Measurements from ENCODE around the gene BIVM. TPM values are rescaled to one million over a fixed set of nuclear protein-coding genes. Genes with fewer than 3 reads are reported as not detected.

The BIVM gene
- total and polyA plus RNA-seq, 3 experiments from 2014 or later = 14.2 to 16.0 (median 14.6) TPM

DNA sequence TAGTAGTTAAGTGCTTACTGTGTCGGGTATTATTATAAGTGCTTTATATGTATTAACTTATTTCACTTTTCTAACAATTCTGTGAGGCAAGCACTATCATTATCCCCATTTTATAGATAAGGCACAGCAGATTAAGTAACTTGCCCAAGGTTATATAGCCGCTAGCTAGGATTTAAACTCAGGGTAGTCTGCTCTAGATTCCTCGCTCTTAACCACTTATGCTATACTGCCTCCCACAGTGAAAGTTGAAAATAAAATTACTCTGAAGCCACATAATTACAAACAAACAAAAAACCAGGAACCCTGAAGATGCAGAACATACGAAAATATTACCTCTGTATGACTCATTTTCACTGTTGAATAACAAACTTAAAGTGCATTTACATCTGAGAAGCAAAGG lies 29.2 kb upstream of the BIVM start:
- ChIA-PET CTCF (no interaction called here), POLR2A (no interaction called here)
- Histone ChIP-seq H3K4me1 (ENCODE audit: insufficient read depth, low read length) (peaks cover 5% of the 10 kb centered on the region), H3K9me3 (ENCODE audit: low read length) (no peaks in the 10 kb centered on the region), H3K27ac (ENCODE audit: low read depth, low read length) (no peak overlapping the region), H3K27me3 (ENCODE audit: insufficient read depth, low read length, poor library complexity, severe bottlenecking) (no peaks in the 10 kb centered on the region), H3K4me3 (ENCODE audit: low read length) (no peak overlapping the region), H3K36me3 (ENCODE audit: insufficient read depth, low read length) (no peaks in the 10 kb centered on the region)
- no peak overlapping the region for H3K27ac Mint-ChIP-seq
- H3K4me3 Mint-ChIP-seq = peak overlapping the region in 1 of 7 donors; percentile 53
- H3K27me3 Mint-ChIP-seq = peaks cover 0 to 3% of the 10 kb centered on the region in 2 donors
- no peak for DNase-seq
- no peaks in the 10 kb centered on the region for H3K9me3 Mint-ChIP-seq
- peaks cover 26 to 44% (median 40%) of the 10 kb centered on the region in 3 donors for H3K4me1 Mint-ChIP-seq
- peaks cover 0 to 8% (median 0%) of the 10 kb centered on the region in 3 donors for H3K36me3 Mint-ChIP-seq

DNA sequence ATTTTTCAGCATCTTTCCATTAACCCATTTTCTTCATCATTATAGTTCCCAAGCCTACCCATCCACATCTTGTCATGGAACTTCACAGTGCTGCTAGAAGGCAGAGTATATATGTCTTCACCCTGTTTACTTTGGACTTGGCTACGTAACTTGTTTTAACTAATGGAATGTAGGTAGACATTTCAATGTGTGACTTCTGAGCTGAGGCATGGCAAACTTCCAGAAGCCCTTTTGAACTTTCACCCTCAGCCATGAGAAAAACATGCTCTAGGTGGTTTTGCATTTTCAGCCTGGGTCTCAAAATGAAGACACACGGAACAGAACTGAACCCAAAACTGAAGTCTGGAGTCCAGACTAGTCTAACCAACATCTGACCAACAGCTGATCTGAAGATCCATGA lies 28.5 kb upstream of the BIVM start:
- POLR2A ChIA-PET = no interaction called here
- peak overlapping the region in 1 of 7 donors; percentile 53 for H3K4me3 Mint-ChIP-seq

DNA sequence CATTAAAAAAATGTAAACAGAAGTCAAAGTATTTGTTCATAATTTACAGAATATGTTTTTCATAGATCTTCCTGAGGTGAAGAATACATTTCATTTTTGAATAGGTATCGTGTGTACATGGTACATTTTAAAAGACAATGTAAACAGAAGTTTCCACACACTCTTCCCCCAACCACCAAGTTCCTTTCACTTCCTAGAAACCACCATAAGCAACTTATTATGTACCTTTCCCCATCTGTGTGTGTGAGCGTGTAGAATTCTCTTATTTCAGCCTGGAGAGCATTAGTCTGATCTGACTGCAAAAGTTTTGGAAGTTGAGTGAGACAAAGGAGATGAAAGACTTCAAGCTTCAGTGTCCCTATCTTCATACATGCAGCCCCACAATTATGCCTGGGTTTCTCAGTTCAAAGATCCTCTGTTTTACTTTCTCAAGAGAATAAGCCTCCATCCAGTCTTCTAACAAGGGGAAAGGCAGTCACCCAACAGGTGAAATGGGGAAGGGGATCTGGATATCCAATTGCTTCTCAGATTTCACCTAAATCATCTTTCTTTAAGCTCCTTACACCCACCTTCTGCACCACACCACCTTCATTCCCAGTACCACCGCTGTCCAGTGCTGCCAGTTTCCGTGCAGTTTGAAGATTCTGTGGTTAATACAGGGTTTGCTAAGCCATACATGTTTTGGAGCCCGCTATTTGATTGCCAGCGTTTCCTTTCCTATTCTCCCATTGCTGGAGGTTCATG lies 27.4 kb upstream of the BIVM start:
- Mint-ChIP-seq H3K9me3 (no peaks in the 10 kb centered on the region), H3K4me3 (peak overlapping the region; percentile 54 to 96 (median 91)), H3K27ac (peak overlapping the region in 4 of 8 donors; percentile 10 to 65 (median 64)), H3K36me3 (peaks cover 0 to 5% (median 0%) of the 10 kb centered on the region in 3 donors), H3K4me1 (peaks cover 29 to 45% (median 44%) of the 10 kb centered on the region in 3 donors), H3K27me3 (peaks cover 0 to 3% of the 10 kb centered on the region in 2 donors)
- Histone ChIP-seq H3K9me3 (ENCODE audit: low read length) (no peaks in the 10 kb centered on the region), H3K27ac (ENCODE audit: low read depth, low read length) (no peak overlapping the region), H3K36me3 (ENCODE audit: insufficient read depth, low read length) (no peaks in the 10 kb centered on the region), H3K4me1 (ENCODE audit: insufficient read depth, low read length) (peaks cover 5% of the 10 kb centered on the region), H3K27me3 (ENCODE audit: insufficient read depth, low read length, poor library complexity, severe bottlenecking) (no peaks in the 10 kb centered on the region), H3K4me3 (ENCODE audit: low read length) (no peak overlapping the region)
- DNase-seq = no peak
- ChIA-PET CTCF (interaction anchor here (1.1 to 4.1 kb wide), 3 partner anchors 28 to 180 kb away, joined by 3 to 28 read pairs (median 5); partner anchors contain the start of genes BIVM and POGLUT2), POLR2A (no interaction called here)

More for the DNA sequence above, 28.5 kb upstream of the BIVM start:
- CTCF ChIA-PET = interaction anchor here (1.1 kb wide), 1 partner anchor 29 kb away, joined by 3 read pairs; no protein-coding TSS in a partner anchor
- Histone ChIP-seq H3K4me3 (ENCODE audit: low read length) (no peak overlapping the region), H3K27ac (ENCODE audit: low read depth, low read length) (no peak overlapping the region), H3K9me3 (ENCODE audit: low read length) (no peaks in the 10 kb centered on the region), H3K4me1 (ENCODE audit: insufficient read depth, low read length) (peaks cover 5% of the 10 kb centered on the region), H3K27me3 (ENCODE audit: insufficient read depth, low read length, poor library complexity, severe bottlenecking) (no peaks in the 10 kb centered on the region), H3K36me3 (ENCODE audit: insufficient read depth, low read length) (no peaks in the 10 kb centered on the region)
- peaks cover 0 to 3% of the 10 kb centered on the region in 2 donors for H3K27me3 Mint-ChIP-seq
- no peak for DNase-seq
- H3K27ac Mint-ChIP-seq = peak overlapping the region in 1 of 8 donors; percentile 4
- no peaks in the 10 kb centered on the region for H3K9me3 Mint-ChIP-seq
- peaks cover 29 to 45% (median 44%) of the 10 kb centered on the region in 3 donors for H3K4me1 Mint-ChIP-seq
- peaks cover 0 to 7% (median 0%) of the 10 kb centered on the region in 3 donors for H3K36me3 Mint-ChIP-seq

DNA sequence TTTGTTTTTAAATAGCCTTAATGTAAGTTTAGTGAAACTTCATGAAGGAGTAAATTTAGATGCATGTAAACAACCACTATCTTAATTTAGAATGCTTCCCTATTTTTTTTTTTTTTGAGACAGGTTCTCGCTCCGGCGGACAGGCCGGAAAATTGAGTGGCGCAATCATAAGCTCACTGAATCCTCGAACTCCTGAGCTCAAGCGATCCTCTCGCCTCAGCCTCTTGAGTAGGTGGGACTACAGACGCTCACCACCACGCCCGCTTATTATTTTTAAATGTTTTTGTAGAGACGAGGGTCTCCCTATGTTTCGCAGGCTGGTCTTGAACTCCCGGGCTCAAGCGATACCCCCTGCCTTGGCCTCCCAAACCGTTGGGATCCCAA lies 26.9 kb upstream of the BIVM start:
- Mint-ChIP-seq H3K4me1 (peaks cover 29 to 45% (median 44%) of the 10 kb centered on the region in 3 donors), H3K36me3 (peaks cover 0 to 4% (median 0%) of the 10 kb centered on the region in 3 donors), H3K27me3 (peaks cover 0 to 3% of the 10 kb centered on the region in 2 donors), H3K9me3 (no peaks in the 10 kb centered on the region), H3K27ac (peak overlapping the region in 4 of 8 donors; percentile 60 to 87 (median 66)), H3K4me3 (peak overlapping the region; percentile 88 to 96 (median 92))
- no peaks in the 10 kb centered on the region for H3K9me3 ChIP-seq (ENCODE audit: low read length)
- peaks cover 5% of the 10 kb centered on the region for H3K4me1 ChIP-seq (ENCODE audit: insufficient read depth, low read length)
- no peaks in the 10 kb centered on the region for H3K27me3 ChIP-seq (ENCODE audit: insufficient read depth, low read length, poor library complexity, severe bottlenecking)
- no peak for DNase-seq
- POLR2A ChIA-PET = no interaction called here
- H3K4me3 ChIP-seq (ENCODE audit: low read length) = no peak overlapping the region
- CTCF ChIA-PET = interaction anchor here (0.9 to 4.1 kb wide), 3 partner anchors 28 to 180 kb away, joined by 3 to 28 read pairs (median 5); partner anchors contain the start of genes BIVM, ERCC5 and POGLUT2
- H3K36me3 ChIP-seq (ENCODE audit: insufficient read depth, low read length) = no peaks in the 10 kb centered on the region
- no peak overlapping the region for H3K27ac ChIP-seq (ENCODE audit: low read depth, low read length)

DNA sequence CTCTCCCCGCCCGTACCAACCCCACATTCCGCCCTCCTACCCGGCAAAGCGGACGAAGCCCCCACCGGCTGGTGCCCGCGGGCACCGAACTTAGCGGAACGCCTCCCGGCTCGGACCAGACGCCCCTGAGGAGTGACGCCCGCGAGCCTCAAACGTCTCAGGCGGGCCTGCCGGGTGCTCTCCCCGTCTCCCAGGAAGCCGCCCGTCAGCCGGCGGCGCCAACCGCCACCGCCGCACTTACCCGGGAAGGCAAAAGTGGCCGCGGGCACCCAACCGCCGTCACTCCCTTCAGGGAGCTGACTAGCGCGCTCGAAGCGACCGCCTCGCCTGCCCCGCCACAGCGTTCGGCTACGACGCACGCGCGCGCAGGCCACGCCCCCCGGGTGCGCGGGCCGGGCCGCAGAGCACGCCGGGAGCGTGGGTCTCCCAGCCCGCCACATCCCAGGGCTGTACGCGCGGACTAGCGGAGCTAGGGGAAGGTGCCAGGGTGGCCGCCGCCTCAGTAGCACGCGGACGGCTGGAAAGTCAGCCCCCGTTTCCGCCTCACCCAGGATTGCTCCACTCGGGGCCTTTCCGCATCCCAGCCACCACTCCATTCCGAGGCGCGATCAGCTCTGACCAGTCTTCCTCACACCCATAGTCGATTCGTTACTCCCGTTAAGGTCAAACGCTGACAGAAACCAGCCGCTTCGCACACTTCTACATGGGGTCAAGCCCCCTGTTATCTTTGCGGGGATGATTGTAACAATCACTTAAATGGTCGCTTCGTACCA lies 25.3 kb upstream of the BIVM start, which contains the start of gene TEX30:
TSS of gene TEX30 (minus strand) at position 346 of the 773 bp plus-strand sequence. CDS start 3,760 bp downstream, outside the sequence.
- DNase-seq = peak; percentile 80 to 91 (median 90)
- Histone ChIP-seq H3K36me3 (ENCODE audit: insufficient read depth, low read length) (no peaks in the 10 kb centered on the region), H3K9me3 (ENCODE audit: low read length) (no peaks in the 10 kb centered on the region), H3K4me1 (ENCODE audit: insufficient read depth, low read length) (peaks cover 5% of the 10 kb centered on the region), H3K27me3 (ENCODE audit: insufficient read depth, low read length, poor library complexity, severe bottlenecking) (no peaks in the 10 kb centered on the region), H3K27ac (ENCODE audit: low read depth, low read length) (peak within 1 kb of the TSS; percentile 77), H3K4me3 (ENCODE audit: low read length) (peak within 1 kb of the TSS; percentile 87)
- Mint-ChIP-seq H3K27me3 (peaks cover 0 to 3% of the 10 kb centered on the region in 2 donors), H3K36me3 (peaks cover 0 to 3% (median 0%) of the 10 kb centered on the region in 3 donors), H3K4me1 (peaks cover 35 to 52% (median 49%) of the 10 kb centered on the region in 3 donors), H3K4me3 (peak within 1 kb of the TSS; percentile 88 to 96 (median 92)), H3K27ac (peak within 1 kb of the TSS; percentile 65 to 98 (median 95)), H3K9me3 (no peaks in the 10 kb centered on the region)
- POLR2A ChIA-PET = interaction anchor here (0.7 to 2.6 kb wide), 6 partner anchors 12 to 1134 kb away, joined by 3 to 28 read pairs (median 8); partner anchors contain the start of genes ERCC5 and TPP2
- CTCF ChIA-PET = interaction anchor here (1.3 to 4.1 kb wide), 6 partner anchors 12 to 182 kb away, joined by 3 to 28 read pairs (median 5); partner anchors contain the start of genes BIVM, ERCC5 and POGLUT2

DNA sequence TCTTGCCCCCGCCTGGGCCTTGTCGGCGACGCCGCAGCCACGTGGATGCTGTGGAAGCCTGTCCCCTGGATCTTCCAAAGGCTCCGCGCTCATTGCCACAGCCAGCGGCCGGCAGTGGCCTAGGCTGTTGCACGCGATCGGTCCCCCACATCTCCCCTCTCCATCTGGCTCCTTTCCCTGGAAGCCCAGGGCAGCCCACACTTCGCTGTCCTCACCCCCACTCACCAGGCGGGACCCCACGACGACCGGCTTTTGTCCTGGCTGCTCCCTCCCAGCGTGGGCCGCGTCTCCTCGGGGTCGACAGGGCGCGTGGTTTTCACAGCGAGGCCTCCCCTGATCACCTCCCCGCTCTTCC lies 24.7 kb upstream of the BIVM start:
- H3K27ac ChIP-seq (ENCODE audit: low read depth, low read length) = peak overlapping the region; percentile 77
- H3K4me3 ChIP-seq (ENCODE audit: low read length) = peak overlapping the region; percentile 87
- H3K9me3 ChIP-seq (ENCODE audit: low read length) = no peaks in the 10 kb centered on the region
- H3K36me3 ChIP-seq (ENCODE audit: insufficient read depth, low read length) = no peaks in the 10 kb centered on the region
- Mint-ChIP-seq H3K36me3 (peaks cover 0 to 3% (median 0%) of the 10 kb centered on the region in 3 donors), H3K4me3 (peak overlapping the region; percentile 88 to 96 (median 92)), H3K4me1 (peaks cover 41 to 57% (median 55%) of the 10 kb centered on the region in 3 donors), H3K27ac (peak overlapping the region in 7 of 8 donors; percentile 65 to 98 (median 95)), H3K27me3 (peaks cover 0 to 3% of the 10 kb centered on the region in 2 donors), H3K9me3 (no peaks in the 10 kb centered on the region)
- CTCF ChIA-PET = interaction anchor here (0.9 to 4.1 kb wide), 7 partner anchors 11 to 194 kb away, joined by 3 to 28 read pairs (median 4); partner anchors contain the start of genes BIVM, ERCC5 and POGLUT2
- peaks cover 11% of the 10 kb centered on the region for H3K4me1 ChIP-seq (ENCODE audit: insufficient read depth, low read length)
- DNase-seq = peak in 1 of 5 donors; percentile 47
- H3K27me3 ChIP-seq (ENCODE audit: insufficient read depth, low read length, poor library complexity, severe bottlenecking) = no peaks in the 10 kb centered on the region
- POLR2A ChIA-PET = interaction anchor here (1.0 to 2.6 kb wide), 5 partner anchors 12 to 182 kb away, joined by 4 to 28 read pairs (median 9); partner anchors contain the start of genes ERCC5 and TPP2
